Measurements from ENCODE around the gene PSMA2.

PSMA2 gene

GRCh38 chr7:42925630-42926029 lies 6.3 kb downstream of the PSMA2 start:
- no peaks in the 10 kb centered on the region for H3K27me3 Mint-ChIP-seq
- no peaks in the 10 kb centered on the region for H3K9me3 Mint-ChIP-seq
- no peak for ATAC-seq
- peaks cover 30% of the 10 kb centered on the region for H3K36me3 Mint-ChIP-seq
- no peak overlapping the region for H3K27ac Mint-ChIP-seq
- H3K4me3 Mint-ChIP-seq, result no peak overlapping the region
- peaks cover 19% of the 10 kb centered on the region for H3K4me1 Mint-ChIP-seq

- Mint-ChIP-seq H3K27ac (no peak overlapping the region), H3K4me1 (peaks cover 10% of the 10 kb centered on the region), H3K36me3 (peaks cover 42% of the 10 kb centered on the region), H3K4me3 (no peak overlapping the region), H3K9me3 (no peaks in the 10 kb centered on the region), H3K27me3 (no peaks in the 10 kb centered on the region)
- no peak for ATAC-seq
These were observed 7.6 kb downstream of the PSMA2 start for GRCh38 chr7:42924223-42924838.

GRCh38 chr7:42922017-42922753 lies 9.8 kb downstream of the PSMA2 start:
- Mint-ChIP-seq H3K36me3 (peaks cover 54% of the 10 kb centered on the region), H3K4me1 (no peaks in the 10 kb centered on the region), H3K4me3 (no peak overlapping the region), H3K27ac (no peak overlapping the region), H3K27me3 (no peaks in the 10 kb centered on the region), H3K9me3 (no peaks in the 10 kb centered on the region)
- ATAC-seq, result no peak

DNA sequence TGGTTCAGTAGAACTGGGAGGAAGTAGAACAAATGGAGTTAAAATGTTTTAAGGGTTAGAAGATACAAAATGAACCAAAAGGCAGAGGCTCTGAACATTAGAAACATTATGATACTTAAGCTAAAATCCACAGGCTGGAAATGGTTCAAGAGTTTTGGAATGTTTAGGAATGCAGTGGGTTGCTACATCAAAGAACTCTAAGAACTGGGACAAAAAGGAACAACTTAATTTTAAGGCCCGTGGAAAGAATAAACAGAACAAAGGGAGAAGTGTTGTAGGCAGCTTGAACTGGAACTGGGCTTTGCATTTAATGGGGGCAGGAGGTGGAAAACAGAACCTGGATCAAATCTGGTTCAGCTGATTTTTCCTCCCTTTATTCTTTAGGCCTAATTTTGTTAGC lies 16.6 kb downstream of the PSMA2 start:
- H3K27ac Mint-ChIP-seq, result no peak overlapping the region
- ATAC-seq, result no peak
- peaks cover 26% of the 10 kb centered on the region for H3K4me1 Mint-ChIP-seq
- no peaks in the 10 kb centered on the region for H3K27me3 Mint-ChIP-seq
- H3K4me3 Mint-ChIP-seq, result no peak overlapping the region
- peaks cover 58% of the 10 kb centered on the region for H3K36me3 Mint-ChIP-seq
- H3K9me3 Mint-ChIP-seq, result no peaks in the 10 kb centered on the region

GRCh38 chr7:42914421-42915045 lies 17.4 kb downstream of the PSMA2 start:
- Mint-ChIP-seq H3K36me3 (peaks cover 50% of the 10 kb centered on the region), H3K9me3 (no peaks in the 10 kb centered on the region), H3K27me3 (no peaks in the 10 kb centered on the region), H3K4me3 (no peak overlapping the region), H3K27ac (no peak overlapping the region), H3K4me1 (peaks cover 31% of the 10 kb centered on the region)
- ATAC-seq, result no peak

- no peak for ATAC-seq
- no peaks in the 10 kb centered on the region for H3K27me3 Mint-ChIP-seq
- H3K27ac Mint-ChIP-seq, result no peak overlapping the region
- H3K4me3 Mint-ChIP-seq, result no peak overlapping the region
- H3K9me3 Mint-ChIP-seq, result no peaks in the 10 kb centered on the region
- peaks cover 31% of the 10 kb centered on the region for H3K4me1 Mint-ChIP-seq
- peaks cover 45% of the 10 kb centered on the region for H3K36me3 Mint-ChIP-seq
These were observed 18.0 kb downstream of the PSMA2 start for GRCh38 chr7:42914009-42914408.

GRCh38 chr7:42913591-42913990 lies 18.4 kb downstream of the PSMA2 start:
- peaks cover 41% of the 10 kb centered on the region for H3K36me3 Mint-ChIP-seq
- no peak overlapping the region for H3K4me3 Mint-ChIP-seq
- H3K27me3 Mint-ChIP-seq, result no peaks in the 10 kb centered on the region
- no peak for ATAC-seq
- H3K9me3 Mint-ChIP-seq, result no peaks in the 10 kb centered on the region
- no peak overlapping the region for H3K27ac Mint-ChIP-seq
- H3K4me1 Mint-ChIP-seq, result peaks cover 31% of the 10 kb centered on the region

DNA sequence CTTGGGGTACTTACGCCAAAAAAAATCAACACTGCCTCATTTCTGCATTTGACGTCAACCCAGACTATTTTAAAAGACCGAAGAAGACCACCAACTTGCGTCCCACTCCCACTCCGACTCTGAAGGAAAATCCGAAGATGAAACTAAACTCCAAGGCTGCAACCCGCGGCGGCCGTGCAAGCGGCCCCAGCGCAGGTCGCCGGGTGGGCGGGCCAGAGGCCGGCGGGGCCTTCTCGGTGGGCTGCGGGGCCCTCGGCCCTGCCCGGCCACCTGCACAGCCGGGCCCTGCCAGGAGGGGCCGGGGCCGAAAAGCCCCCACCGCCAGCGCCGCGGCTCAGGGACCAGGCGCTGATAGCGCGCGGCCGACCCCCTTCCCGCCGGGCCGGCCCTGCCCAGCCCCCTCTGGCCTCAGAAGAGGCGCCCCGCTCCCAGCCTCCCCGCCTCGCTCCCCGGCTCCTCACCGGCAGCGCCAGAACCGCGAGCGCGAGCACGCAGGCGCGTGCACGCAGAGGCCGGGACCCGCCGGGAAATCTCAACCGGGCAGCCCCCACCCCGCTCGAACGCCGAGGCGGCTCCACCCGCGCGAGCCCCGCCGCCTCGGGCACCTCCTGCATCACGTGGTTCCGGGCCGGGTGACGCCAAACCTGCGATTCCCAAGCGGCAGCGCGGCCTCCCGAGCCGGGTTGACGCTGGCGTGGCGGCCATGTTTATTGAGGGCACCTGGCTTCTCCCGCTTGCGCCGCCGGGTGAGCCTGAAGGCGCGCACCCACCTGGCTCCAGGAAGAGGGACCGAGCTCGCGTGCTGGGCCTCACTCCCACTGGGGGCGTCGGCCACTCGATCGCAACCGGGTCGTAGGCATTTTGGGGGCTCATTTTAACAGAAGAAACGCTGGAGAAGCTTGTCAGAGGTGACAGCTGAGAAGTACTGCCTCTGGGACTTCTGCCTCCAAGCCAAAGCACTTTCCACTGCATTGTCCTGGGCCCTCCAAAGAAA lies 20.2 kb downstream of the PSMA2 start, which contains the start of gene C7orf25:
Gene C7orf25, minus strand, starts transcription at position 617 of the 994 bp plus-strand sequence. CDS start 1,170 bp downstream, outside the sequence.
- Mint-ChIP-seq H3K4me3 (peak within 1 kb of the TSS; percentile 88), H3K36me3 (peaks cover 38% of the 10 kb centered on the region), H3K4me1 (peaks cover 38% of the 10 kb centered on the region), H3K27ac (peak within 1 kb of the TSS; percentile 91), H3K9me3 (no peaks in the 10 kb centered on the region), H3K27me3 (no peaks in the 10 kb centered on the region)
- peak; percentile 97 for ATAC-seq

- Mint-ChIP-seq H3K9me3 (no peaks in the 10 kb centered on the region), H3K27ac (no peak overlapping the region), H3K36me3 (peaks cover 25% of the 10 kb centered on the region), H3K4me3 (no peak overlapping the region), H3K4me1 (peaks cover 36% of the 10 kb centered on the region), H3K27me3 (no peaks in the 10 kb centered on the region)
- no peak for ATAC-seq
These were observed 21.7 kb downstream of the PSMA2 start for GRCh38 chr7:42910306-42910705.

- peaks cover 28% of the 10 kb centered on the region for H3K4me1 Mint-ChIP-seq
- H3K4me3 Mint-ChIP-seq, result no peak overlapping the region
- no peak overlapping the region for H3K27ac Mint-ChIP-seq
- H3K27me3 Mint-ChIP-seq, result no peaks in the 10 kb centered on the region
- H3K36me3 Mint-ChIP-seq, result peaks cover 7% of the 10 kb centered on the region
- ATAC-seq, result no peak
- no peaks in the 10 kb centered on the region for H3K9me3 Mint-ChIP-seq
These were observed 24.7 kb downstream of the PSMA2 start for GRCh38 chr7:42907316-42907715.

DNA sequence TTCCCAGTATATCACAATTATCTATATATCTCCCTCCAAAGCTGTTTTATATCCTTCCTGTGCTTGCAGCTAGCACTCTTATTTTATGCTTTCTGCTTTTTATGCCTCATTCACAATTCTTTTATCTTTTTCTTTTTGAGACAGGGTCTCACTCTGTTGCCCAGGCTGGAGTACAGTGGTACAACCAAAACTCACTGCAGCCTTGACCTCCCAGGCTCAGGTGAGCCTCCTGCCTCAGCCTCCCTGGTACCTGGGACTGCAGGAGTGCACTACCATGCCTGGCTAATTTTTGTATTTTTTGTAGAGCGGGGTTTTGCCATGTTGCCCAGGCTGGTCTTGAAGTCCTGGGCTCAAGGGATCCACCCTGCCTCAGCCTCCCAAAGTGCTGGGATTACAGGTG lies 25.8 kb downstream of the PSMA2 start:
- H3K4me3 Mint-ChIP-seq, result no peak overlapping the region
- H3K36me3 Mint-ChIP-seq, result peaks cover 7% of the 10 kb centered on the region
- H3K4me1 Mint-ChIP-seq, result peaks cover 20% of the 10 kb centered on the region
- H3K27me3 Mint-ChIP-seq, result no peaks in the 10 kb centered on the region
- no peak for ATAC-seq
- H3K9me3 Mint-ChIP-seq, result no peaks in the 10 kb centered on the region
- H3K27ac Mint-ChIP-seq, result no peak overlapping the region

GRCh38 chr7:42902331-42902730 lies 29.6 kb downstream of the PSMA2 start:
- Mint-ChIP-seq H3K36me3 (peaks cover 3% of the 10 kb centered on the region), H3K27me3 (no peaks in the 10 kb centered on the region), H3K4me3 (no peak overlapping the region), H3K4me1 (peaks cover 7% of the 10 kb centered on the region), H3K27ac (no peak overlapping the region), H3K9me3 (no peaks in the 10 kb centered on the region)
- no peak for ATAC-seq

DNA sequence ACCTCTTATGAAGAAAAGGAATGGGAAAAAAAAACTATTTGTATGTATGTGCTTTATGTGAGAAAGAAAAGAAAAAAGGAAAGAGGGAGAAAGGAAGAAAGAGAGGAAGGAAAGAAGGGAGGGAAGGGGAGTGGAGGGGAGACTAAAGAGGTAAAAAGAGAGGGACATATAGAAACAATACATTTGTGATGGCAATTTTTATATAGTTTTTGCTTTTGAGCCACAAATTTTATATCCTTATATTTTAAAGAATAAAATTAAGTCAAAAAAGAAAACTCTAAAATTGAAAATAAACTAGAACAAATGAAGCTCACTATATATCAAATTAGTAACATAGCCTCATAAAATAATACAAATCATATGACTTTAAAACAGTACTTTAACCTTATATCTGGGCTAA lies 31.1 kb downstream of the PSMA2 start:
- H3K36me3 Mint-ChIP-seq, result peaks cover 12% of the 10 kb centered on the region
- no peak for ATAC-seq
- peaks cover 3% of the 10 kb centered on the region for H3K9me3 Mint-ChIP-seq
- H3K4me3 Mint-ChIP-seq, result no peak overlapping the region
- no peaks in the 10 kb centered on the region for H3K27me3 Mint-ChIP-seq
- peaks cover 12% of the 10 kb centered on the region for H3K4me1 Mint-ChIP-seq
- H3K27ac Mint-ChIP-seq, result no peak overlapping the region

DNA sequence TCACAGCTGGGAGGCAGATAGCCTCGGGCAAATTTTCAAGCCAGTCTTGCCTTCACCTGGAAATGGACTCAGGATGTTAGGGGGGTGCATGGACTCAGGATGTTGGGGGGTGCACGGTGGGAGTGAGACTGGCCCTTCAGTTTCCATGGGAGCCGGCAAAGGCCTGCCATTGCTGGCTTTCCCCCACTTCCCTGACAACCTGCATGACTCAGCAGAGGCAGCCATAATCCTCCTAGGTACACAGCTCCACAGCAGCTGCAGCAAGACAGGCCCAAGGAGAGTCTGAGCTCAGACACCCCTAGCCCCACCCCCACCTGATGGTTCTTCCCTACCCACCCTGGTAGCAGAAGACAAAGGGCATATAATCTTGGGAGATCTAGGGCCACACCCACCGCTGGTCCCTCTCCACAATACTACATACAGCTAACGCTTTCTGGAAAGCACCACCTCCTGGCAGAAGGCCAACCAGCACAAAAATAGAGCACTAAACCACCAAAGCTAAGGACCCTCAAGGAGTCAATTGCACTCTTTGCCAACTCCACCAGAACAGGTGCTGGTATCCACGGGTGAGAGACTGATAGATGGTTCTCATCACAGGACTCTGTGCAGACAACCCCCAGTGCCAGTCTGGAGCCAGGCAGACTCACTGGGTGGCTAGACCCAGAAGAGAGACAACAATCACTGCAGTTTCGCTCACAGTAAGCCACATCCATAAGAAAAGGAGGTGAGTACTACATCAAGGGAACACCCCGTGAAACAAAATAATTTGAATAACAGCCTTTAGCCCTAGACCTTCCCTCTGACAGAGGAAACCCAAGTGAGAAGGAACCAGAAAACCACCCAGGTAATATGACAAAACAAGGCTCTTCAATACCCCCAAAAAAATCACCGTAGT lies 38.4 kb downstream of the PSMA2 start:
- peaks cover 21% of the 10 kb centered on the region for H3K4me1 Mint-ChIP-seq
- no peak for ATAC-seq
- no peaks in the 10 kb centered on the region for H3K27me3 Mint-ChIP-seq
- peaks cover 18% of the 10 kb centered on the region for H3K9me3 Mint-ChIP-seq
- H3K27ac Mint-ChIP-seq, result no peak overlapping the region
- peaks cover 32% of the 10 kb centered on the region for H3K36me3 Mint-ChIP-seq
- no peak overlapping the region for H3K4me3 Mint-ChIP-seq
